NCI-H2107 (cell line): ENCODE results near the gene YEATS4.

Source experiments
- DNase-seq: peaks from one replicate; lab custom pipeline; 2025; lab: John Stamatoyannopoulos, UW

The YEATS4 gene

DNA sequence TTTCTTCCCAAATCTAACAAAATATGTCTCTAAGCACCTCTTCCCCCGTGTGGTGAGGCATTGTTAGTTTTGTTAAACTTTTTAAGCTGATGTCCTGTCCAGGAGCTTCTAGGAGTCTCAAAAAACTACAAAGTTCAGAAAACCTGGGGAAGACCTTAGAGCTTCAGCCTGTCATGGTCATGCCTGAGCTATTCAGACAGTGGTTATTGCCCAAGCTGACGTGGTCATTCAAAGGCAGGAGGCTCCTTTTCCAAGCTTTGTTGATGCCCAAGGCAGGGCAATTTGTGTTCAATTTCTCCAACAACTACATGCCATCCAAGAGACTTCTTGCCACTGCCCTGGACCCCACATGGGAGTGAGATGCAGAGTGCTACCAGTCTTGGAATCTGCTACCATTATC lies 17.1 kb upstream of the YEATS4 start:
- no peak for DNase-seq

DNA sequence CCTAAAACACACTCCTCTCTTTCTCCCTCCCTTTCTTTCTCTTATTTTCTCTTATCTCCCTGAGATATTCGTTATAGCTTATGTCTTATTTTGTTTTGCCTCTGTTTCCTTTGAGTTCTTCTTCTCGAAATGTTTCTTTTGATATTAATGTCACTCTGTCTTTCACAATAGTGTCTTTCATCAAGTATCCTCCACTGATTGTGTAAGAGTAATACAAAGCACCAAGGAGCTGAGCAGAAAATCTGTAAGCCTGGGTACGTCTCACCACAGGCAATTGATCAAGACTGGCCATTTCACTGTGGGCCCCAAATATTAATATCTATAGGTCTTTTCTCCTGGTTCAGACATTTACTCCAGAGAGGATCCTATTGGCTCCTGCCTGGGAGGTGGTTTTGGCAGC lies 16.2 kb upstream of the YEATS4 start:
- no peak for DNase-seq

DNA sequence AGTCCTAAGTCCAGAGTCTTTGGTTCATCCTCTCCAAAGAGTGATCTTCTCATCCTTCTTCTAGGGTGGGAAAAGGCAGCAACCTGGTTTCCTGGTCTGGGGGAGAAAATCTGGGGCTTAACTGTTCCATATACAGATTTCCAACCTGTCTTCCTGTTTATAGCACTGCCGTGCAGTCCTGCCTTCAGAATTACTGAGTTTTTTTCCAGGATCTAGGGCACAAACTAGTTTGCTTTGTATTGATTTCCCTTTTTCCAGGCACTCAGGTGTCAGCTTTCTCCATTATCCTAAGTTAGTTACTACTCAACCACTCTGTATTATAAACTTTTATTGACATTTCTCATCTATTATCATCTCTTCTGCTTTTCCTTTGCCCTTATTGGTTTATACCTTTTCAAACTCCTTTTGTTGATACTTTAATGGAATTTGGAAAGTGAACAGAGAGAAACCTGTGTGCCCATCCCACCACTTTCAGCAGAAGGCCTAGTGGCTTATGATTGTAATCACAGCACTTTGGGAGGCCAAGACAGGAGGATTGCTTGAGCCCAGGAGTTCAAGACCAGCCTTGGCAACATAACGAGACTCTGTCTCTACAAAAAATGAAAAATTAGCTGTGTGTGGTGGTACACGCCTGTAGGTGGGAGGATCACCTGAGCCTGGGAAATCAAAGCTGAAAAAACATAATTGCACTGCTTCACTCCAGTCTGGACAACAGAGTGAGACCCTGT lies 15.5 kb upstream of the YEATS4 start:
- DNase-seq = no peak

DNA sequence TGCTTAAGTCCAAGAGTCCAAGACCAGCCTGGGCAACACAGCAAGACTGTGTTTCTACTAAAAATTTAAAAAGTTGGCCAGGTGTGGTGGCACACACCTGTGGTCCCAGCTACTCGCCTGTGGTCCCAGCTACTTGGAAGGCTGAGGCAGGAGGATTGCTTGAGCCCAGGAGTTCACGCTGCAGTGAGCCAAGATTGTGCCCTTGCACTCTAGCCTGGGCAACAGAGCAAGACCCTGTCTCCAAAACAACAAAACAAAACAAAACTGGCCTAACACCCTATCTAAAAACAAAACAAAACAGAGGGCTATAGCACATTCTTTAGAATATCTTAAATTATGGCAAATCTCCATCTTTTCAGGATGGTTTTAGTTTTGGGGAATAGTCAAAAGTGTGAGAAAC lies 14.5 kb upstream of the YEATS4 start:
- no peak for DNase-seq

DNA sequence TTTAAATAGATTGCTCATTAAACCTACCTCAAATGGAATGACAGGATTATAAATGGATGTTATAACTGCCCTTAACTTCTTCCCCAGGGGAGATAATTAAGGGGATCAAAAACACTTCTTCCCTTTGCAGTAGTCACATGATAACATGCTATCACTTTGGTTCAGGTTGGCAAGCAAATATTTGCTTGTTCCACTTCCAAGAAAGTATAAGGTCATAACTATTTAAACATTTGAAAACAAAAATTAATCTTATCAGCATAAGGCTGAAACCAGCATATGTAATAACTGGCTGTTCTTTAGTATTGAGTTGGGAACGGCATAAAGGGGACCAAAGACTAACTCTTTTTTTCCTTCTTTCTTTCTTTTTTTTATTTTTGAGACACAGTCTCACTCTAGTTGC lies 13.8 kb upstream of the YEATS4 start:
- no peak for DNase-seq

DNA sequence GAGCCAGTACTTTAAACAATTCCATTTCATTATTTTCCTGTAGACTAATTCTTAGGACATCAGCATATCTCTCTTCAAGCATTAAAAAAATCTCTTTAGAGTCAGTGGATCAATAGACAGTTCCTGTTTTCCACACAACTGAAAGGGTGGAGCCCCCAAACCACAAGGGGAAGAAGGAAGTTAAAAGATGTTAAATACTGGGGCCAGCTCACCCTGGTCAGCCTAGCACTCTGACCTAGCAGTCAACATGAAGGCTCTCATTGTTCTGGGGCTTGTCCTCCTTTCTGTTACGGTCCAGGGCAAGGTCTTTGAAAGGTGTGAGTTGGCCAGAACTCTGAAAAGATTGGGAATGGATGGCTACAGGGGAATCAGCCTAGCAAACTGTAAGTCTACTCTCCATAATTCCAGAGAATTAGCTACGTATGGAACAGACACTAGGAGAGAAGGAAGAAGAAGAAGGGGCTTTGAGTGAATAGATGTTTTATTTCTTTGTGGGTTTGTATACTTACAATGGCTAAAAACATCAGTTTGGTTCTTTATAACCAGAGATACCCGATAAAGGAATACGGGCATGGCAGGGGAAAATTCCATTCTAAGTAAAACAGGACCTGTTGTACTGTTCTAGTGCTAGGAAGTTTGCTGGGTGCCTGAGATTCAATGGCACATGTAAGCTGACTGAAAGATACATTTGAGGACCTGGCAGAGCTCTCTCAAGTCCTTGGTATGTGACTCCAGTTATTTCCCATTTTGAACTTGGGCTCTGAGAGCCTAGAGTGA lies 11.2 kb upstream of the YEATS4 start, which contains the start of gene LYZ:
LYZ (plus strand) TSS at position 220 of the 777 bp plus-strand sequence; CDS start at position 248, 28 bp downstream.
- DNase-seq = no peak

DNA sequence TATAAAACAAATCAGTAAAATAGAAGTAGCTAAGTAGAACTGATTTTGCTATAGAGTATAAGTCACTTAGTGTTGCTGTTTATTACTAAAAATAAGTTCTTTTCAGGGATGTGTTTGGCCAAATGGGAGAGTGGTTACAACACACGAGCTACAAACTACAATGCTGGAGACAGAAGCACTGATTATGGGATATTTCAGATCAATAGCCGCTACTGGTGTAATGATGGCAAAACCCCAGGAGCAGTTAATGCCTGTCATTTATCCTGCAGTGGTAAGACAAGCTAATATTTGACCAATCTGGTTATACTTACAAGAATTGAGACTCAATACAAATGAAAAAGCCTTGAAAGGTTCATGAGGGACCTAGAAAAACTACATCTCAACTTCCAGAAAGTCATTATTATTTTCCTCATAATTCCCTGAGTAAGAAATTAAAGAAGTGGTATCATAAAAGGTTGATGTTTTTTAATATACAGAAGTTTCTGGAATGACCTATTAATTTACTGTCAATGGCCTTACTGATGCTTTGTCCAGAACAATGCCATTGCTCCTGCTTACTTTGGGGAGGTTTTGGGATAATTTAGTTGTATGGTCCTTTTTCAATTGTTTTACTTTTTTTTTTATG lies 9.4 kb upstream of the YEATS4 start:
- DNase-seq = no peak

DNA sequence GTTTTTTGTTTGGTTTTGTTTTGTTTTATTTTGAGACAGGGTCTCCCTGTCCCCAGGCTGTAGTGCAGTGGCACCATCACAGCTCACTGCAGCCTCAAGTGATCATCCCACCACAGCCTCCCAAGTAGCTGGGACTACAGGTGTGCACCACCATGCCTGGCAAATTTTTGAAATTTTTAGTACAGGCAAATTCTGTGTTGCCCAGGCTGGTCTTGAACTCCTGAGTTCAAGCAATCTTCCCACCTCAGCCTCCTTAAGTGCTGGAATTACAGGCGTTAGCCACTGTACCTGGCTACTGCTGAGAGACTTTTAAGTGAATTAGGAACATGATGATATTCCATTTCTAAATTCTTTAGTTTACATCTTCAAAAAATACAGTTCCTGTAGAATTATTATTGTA lies 8.8 kb upstream of the YEATS4 start:
- DNase-seq = no peak

DNA sequence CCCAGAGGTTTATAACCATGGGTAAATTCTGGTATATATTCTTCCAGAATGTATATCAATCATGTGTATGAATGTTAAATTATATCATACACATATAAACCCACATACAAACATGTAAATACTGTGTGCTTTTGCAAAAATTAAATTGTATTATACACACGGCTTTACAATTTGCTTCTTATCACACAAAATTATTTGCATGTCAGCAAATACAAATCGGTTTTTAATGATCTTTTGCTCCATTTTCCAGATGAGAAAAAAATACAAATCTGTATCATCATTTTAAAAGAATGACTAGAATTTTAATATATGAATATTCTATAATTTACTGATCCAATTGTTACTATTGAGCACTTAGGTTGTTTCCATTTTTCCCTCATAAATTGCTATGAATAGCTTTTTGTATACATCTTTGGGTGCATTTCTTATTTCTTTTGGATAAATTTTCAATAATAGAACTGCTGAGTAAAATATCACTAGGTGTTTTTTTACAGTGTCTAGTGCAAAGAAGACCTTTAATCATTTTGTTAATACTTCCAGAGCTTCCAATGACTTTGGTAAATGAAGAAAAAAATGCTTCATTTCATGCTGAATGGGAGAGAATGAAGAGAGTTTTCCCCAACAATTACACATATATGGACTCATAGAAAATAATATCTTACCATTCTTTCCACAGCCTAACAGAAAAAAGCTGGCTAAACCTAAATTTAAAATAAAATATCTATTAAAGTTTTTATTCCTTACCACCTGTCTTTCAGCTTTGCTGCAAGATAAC lies 7.9 kb upstream of the YEATS4 start:
- no peak for DNase-seq

DNA sequence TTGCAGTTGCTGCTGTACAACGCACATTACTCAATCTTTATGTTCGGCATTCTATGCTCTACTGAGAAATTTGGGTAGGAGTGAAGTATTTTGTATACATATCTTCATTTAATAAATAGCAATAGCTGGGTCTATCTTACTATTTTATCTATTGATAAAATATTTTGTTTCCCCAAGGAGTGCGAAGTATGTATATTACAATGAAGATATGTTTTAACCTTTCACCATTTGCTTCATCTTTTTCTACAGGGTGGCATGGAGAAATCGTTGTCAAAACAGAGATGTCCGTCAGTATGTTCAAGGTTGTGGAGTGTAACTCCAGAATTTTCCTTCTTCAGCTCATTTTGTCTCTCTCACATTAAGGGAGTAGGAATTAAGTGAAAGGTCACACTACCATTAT lies 6.6 kb upstream of the YEATS4 start:
- DNase-seq = no peak

DNA sequence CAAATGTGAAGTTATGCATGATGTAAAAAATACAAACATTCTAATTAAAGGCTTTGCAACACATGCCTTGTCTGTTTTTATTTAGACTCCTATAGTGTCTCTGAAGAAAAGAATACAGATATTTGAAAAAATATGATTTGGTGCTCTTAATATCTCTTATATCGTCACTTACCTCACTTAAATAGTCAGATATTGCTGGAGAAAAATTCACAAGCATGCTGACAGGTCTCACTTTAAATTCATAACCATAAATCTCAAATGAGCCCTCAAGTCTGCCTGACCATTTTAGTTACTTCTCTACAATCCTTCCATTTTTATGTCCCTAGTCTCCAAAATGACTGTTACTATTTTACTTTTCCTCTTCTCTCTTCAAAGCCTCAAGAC lies 5.4 kb upstream of the YEATS4 start:
- no peak for DNase-seq

DNA sequence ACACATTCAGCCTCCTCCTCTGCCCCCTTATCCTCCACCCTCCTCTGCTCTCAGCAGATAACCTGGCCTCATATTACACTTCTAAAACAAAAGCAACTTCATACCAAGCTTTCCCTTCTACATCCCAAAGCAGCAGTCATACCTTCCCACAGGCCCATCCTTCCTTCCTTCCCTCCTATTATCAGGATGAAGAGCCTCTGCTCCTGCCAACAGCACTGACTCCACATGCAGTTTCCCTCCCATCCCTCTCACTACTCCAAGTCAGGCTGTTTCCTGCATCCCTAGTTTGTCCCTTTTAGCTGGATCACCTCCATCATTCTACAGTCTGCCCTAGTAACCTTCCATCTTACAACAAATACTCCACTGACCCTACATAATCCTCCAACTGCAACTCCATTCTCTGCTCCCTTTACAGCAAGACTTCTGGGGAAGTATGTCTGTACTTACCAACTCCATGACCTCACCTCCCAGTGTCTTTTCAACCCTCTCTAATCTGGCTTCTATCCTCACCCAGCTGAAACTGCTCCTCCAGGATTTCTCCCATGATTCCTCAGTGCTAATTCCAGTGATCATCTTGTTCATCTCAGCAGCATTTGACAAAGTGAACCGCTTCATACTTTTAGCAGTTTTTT lies 4.9 kb upstream of the YEATS4 start:
- DNase-seq = no peak

DNA sequence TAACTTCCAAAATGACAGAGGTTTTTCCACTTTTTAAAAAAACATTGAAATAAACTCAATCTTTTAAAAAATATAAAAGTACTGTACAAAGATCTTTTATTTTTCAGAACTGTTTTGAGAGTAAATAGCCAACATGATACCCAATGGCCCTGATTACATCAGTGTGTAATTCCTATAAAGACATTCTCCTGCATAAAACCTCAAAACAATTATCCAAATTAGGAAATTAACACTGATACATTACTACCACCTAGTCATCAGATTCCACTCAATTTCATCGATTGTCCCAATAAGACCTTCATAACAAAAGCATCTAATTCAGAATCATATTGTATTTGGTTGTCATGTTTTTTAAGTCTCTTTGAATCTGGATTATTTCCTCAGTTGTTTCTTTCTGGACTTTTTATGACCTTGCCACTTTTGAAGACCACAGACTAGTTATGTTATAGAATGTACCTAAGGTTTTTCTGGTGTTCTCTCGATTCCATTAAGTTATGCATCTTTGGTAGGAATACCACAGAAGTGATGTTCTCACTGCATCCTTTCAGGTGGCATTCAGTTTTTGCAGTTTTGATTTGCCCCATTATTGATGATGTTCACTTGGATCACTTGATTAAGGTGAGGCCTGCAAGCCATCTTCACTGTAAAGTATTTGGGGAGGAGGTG lies 4.0 kb upstream of the YEATS4 start:
- DNase-seq = no peak

DNA sequence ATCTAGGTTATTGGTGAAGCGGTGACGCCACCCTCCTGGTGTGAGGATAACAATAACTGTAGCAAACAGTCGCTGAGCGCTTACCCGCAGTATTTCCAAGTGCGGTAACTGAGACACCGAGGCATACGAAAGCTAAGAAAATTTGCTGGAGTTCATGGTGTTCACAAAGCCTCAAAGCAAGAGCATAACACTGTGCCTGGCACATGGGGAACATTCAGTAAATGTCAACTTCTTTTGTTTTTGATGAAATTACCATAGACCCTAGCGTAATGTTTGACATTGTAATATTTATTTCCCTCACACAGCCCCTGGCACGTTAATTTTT lies 767 bp downstream of the YEATS4 start:
- no peak for DNase-seq

DNA sequence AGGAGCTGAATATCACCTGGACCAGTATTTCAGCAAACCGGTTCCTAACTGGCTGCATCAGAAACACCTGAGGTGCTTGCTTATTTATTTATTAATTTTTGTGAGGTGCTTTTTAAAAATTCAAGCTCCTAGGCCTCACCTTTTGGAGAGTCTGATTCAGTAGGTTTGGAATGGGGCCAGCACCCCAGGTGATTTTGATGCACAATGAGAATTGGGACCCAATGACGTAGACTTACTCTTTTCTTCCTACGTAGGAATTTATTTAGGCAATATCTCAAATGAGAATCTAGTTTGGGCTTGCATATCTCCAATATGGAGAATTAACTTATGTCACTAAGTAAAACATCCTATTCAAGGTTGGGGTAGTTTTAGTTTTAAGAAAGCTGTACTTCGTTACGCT lies 7.3 kb downstream of the YEATS4 start:
- no peak for DNase-seq

DNA sequence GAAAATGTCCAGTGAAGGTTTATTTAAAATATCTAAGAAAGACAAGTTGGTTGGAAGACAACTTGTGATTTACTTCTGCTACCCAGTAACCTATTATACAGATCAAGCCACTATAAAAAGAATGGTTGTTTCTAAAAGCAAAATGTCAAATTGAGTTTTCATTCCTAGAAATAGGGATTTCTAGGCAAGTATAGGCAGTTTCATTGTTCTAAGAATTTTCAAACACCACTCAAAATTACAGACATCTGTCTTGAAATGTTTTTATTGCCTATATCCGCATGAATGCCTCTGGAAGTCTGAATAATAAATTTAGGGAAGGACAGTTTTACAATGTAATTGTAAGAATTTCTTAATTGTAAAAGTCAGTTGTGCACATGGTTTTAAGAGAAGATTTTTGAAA lies 8.6 kb downstream of the YEATS4 start:
- no peak for DNase-seq

DNA sequence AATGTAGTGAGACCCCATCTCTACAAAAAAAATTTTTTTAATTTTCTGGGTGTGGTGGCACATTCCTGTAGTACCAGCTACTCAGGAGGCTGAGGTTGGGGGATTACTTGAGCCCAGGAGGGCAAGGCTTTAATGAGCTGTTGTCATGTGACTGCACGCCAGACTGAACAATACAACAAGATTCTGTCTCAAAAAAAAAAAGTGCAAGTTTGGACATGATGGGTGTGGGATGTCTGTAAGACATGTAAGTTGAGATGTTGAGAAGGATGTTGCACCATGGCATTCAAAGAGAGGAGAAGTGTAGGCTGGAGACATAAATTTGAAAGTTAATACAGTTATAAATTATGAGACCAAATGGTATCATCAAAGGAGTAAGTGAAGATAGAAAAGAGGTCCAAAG lies 23.5 kb downstream of the YEATS4 start:
- DNase-seq = no peak

DNA sequence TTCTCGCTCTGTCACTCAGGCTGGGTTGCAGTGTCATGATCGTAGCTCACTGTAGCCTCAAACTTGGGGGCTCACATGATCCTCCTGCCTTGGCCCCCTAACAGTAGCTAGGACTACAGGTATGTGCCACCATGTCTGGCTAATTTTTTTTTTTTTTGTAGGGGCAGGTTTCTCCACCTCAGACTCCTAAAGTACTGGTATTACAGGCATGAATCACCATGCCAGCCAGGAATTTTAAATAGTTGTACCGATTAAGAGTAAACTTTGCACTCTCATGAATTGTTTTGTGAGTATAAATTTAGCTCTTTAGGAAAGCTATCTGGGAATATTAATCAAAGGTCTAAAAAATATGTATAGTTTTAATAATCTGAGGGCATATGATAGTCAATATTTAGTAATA lies 25.5 kb downstream of the YEATS4 start:
- DNase-seq = no peak

DNA sequence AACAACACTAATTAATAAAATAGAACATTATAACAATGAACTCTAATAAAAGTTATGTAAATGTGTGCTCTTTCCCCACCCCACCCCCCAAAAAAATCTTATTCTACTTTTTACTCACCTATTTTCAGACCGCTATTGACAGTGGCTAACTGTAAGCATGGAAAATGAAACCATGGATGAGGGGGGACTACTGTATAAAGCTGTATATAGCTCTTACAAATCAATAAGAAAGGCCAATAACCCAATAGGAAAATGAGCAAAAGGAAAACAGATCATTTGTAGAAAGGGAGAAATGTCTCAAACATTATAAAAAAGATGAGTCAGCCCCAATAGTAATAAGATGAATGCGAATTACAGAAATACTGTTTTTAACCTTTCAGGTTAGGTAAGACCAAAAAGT lies 27.4 kb downstream of the YEATS4 start:
- no peak for DNase-seq

DNA sequence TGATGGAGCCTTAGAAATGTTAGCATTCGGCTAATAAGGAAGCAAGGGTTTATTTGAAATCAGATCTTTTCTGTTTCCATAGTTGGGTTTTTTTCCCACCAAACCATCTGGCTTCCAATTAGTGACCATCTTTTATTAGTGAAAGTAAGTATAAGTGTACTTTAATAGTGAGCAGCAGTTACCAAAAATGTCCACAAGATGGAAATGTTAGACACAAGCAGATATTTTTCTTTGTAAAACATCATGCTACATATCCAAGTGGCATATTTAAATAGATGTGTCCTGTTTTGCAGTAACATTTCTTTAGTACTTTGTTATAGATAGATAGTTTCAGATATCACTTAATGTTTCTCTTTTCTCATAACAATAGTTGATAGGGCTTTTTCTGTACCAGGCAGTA lies 28.8 kb downstream of the YEATS4 start:
- no peak for DNase-seq

DNA sequence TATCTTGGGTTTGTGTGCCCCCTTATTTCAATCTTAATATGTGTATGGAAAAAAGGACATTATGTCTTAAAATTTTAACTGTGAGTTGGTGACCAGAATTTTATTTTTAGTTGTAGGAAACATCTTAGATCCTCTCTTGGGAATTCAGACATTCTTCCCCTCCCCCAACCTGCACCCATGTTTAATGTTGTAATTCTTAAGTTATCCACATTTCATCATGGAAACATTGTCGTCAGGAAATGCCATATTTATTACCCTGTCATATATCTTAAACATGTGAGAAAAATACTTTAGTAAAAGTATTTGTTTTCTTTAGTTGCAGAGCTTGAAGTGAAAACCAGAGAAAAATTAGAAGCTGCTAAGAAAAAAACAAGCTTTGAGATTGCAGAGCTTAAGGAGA lies 30.3 kb downstream of the YEATS4 start:
- no peak for DNase-seq
